ENCODE results near the gene UBE2J1.

The UBE2J1 gene

DNA sequence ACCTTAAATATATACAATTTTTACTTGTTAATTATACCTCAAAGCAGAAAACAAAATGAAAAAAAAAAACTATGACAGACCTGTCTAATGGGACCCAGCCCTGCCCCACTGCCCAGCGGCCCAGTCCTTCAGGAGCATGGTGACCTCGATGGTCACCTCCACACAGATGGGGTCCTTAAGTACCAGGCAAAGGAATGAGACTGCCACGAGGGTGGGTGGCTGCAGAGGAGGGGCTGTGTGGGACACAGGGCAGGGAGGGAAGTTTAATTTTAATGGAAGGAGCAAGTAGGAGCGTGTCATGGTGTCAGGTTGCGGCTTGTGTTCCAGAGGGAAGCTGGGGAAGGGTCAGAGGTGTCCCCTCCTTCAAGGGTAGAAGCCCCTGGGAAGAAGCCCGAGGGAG lies 66.0 kb downstream of the UBE2J1 start:
- no peak for DNase-seq

DNA sequence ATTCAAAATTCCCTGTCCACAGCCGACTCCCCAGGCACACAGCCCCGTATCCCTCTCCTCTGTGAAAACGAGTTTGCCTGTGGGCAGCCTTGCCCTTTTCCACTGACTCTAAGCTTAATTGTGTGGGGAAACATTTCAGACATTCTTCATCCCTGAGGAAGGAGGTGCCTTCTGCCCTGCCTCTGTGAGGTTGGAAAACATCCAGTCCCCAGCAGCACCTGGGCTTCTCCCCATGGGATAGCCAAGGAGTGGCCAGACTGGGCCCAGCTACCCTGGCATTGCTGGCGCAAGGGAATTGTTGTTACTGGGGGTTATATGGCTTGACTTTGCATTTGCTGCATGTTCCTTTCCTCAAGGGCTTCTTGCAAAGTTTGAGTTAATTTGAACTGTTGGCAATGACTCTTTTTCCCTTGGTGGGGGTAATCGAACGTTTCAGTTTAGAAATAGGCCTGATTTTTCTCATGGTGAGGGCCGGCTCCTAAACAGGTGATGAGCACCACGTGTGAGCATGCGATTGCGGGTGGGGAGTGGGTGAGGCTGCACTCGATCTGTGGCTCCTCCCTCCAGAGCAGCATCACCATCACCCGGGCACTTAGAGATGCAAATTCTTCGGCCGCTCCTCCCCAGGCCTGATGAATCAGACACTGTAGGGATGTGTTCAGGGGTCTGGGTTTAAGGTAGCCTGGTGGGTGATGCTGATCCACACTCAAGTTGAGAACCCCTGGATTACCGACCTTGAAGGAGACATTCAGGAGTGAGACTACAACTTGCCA lies 67.4 kb downstream of the UBE2J1 start:
- no peak for DNase-seq

- DNase-seq, result no peak
Measured at GRCh38 chr6:89284081-89284480, 68.4 kb downstream of the UBE2J1 start.

GRCh38 chr6:89282749-89283148 lies 69.8 kb downstream of the UBE2J1 start:
- DNase-seq, result no peak

GRCh38 chr6:89281779-89282246 lies 70.7 kb downstream of the UBE2J1 start:
- peak; percentile 8 for DNase-seq

- no peak for DNase-seq
Measured at GRCh38 chr6:89278956-89279355, 73.6 kb downstream of the UBE2J1 start.
